ENCODE measurements around the gene SGK1. TPM values are rescaled to one million over a fixed set of nuclear protein-coding genes. Genes with fewer than 3 reads are reported as not detected.
A peak's percentile ranks its signal among the peaks of the same experiment; 100 is the strongest.
"Not testable (repeated sequence)": the region's sequence is repeated elsewhere in the genome, so short reads cannot be mapped to it uniquely, and the experiment has no call there.

The SGK1 gene
- total RNA-seq, 2 experiments from 2014 or later: 13.1 to 13.5 TPM

- ChIA-PET POLR2A (interaction anchor here (0.6 kb wide), 1 partner anchor 21 kb away, joined by 3 read pairs; no protein-coding TSS in a partner anchor), CTCF (interaction anchor here (0.6 to 1.1 kb wide), 2 partner anchors 10 to 18 kb away, joined by 3 read pairs; no protein-coding TSS in a partner anchor)
- no peak for DNase-seq
- Mint-ChIP-seq H3K9me3 (ENCODE audit: low read depth) (peaks cover 7% of the 10 kb centered on the region), H3K4me3 (no peak overlapping the region), H3K4me1 (peaks cover 47% of the 10 kb centered on the region), H3K27me3 (no peaks in the 10 kb centered on the region), H3K27ac (peak overlapping the region; percentile 81), H3K36me3 (ENCODE audit: low read depth) (peaks cover 4% of the 10 kb centered on the region)
- intact Hi-C loops (cut with DNase I, micrococcal nuclease): loop anchor here in 1 of 2 experiments (5.0 kb wide), 1 partner anchor 738 kb away; no protein-coding TSS in a partner anchor
- ATAC-seq: no peak
Observed at GRCh38 chr6:134238960-134239795, 78.7 kb downstream of the SGK1 start.

GRCh38 chr6:134238006-134238405 lies 79.9 kb downstream of the SGK1 start:
- ChIA-PET CTCF (no interaction called here), POLR2A (no interaction called here)
- H3K27me3 Mint-ChIP-seq: no peaks in the 10 kb centered on the region
- no peak overlapping the region for H3K4me3 Mint-ChIP-seq
- intact Hi-C loops (cut with DNase I, micrococcal nuclease): loop anchor here in 1 of 2 experiments (5.0 kb wide), 1 partner anchor 739 kb away; no protein-coding TSS in a partner anchor
- H3K36me3 Mint-ChIP-seq (ENCODE audit: low read depth): peaks cover 4% of the 10 kb centered on the region
- ATAC-seq (no peak), DNase-seq (no peak)
- H3K9me3 Mint-ChIP-seq (ENCODE audit: low read depth): peaks cover 5% of the 10 kb centered on the region
- peaks cover 47% of the 10 kb centered on the region for H3K4me1 Mint-ChIP-seq
- H3K27ac Mint-ChIP-seq: no peak overlapping the region

GRCh38 chr6:134235937-134236751 lies 81.8 kb downstream of the SGK1 start:
- ChIA-PET CTCF (interaction anchor here (1.0 kb wide), 1 partner anchor 12 kb away, joined by 3 read pairs; no protein-coding TSS in a partner anchor), POLR2A (interaction anchor here (0.9 kb wide), 1 partner anchor 12 kb away, joined by 4 read pairs; no protein-coding TSS in a partner anchor)
- intact Hi-C loops (cut with DNase I, micrococcal nuclease): loop anchor here (1.0 to 5.0 kb wide), 5 partner anchors 11 to 741 kb away; no protein-coding TSS in a partner anchor
- Mint-ChIP-seq H3K27me3 (no peaks in the 10 kb centered on the region), H3K4me1 (peaks cover 41% of the 10 kb centered on the region), H3K4me3 (peak overlapping the region; percentile 35), H3K27ac (peak overlapping the region; percentile 77), H3K9me3 (ENCODE audit: low read depth) (peaks cover 3% of the 10 kb centered on the region), H3K36me3 (ENCODE audit: low read depth) (peaks cover 2% of the 10 kb centered on the region)
- ATAC-seq (peak; percentile 83), DNase-seq (peak; percentile 25)

GRCh38 chr6:134235334-134235733 lies 82.6 kb downstream of the SGK1 start:
- POLR2A ChIA-PET; H3K27me3 Mint-ChIP-seq; H3K36me3 Mint-ChIP-seq (ENCODE audit: low read depth); DNase-seq; H3K4me3 Mint-ChIP-seq; CTCF ChIA-PET; H3K9me3 Mint-ChIP-seq (ENCODE audit: low read depth): not testable (repeated sequence)
- intact Hi-C loops (cut with DNase I, micrococcal nuclease): loop anchor here in 1 of 2 experiments (5.0 kb wide), 1 partner anchor 742 kb away; no protein-coding TSS in a partner anchor
- peak; percentile 12 for ATAC-seq
- Mint-ChIP-seq H3K4me1 (peaks cover 34% of the 10 kb centered on the region), H3K27ac (peak overlapping the region; percentile 77)

DNA sequence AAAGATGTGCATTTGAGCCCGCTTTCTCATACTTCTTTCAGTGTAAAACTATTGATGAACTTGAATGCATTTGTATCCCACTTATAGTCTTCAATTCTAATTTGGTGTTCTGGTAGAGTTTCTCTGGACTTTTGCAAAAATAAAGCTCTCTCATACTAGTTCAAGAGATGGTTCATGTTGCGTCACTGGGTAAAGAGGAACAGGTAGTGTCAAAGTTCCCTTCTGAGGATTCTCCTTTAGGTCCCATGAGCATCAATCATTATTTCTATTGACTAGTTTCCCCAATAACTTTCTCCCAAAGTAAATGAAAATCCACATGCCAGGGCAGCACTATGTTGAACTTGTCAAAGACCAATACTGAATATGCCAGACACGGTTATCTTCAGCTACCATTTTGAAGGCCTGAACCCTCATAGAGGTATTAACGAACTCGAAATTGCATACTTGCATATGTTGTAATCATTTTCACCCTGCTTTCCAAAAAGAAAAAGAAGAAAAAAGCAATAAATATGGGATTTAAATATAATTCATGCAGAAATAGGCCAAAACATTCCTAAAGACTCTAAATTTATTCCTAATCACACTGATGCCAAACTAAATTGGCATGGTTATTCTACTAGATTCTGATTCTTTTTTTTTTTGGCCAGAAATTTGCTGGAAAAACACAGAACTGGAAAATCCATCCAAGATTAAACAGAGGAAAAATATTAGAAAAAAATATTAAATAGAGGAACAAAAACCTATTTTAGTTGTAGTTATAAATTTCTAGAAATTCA lies 84.5 kb downstream of the SGK1 start:
- no peak overlapping the region for H3K4me3 Mint-ChIP-seq

DNA sequence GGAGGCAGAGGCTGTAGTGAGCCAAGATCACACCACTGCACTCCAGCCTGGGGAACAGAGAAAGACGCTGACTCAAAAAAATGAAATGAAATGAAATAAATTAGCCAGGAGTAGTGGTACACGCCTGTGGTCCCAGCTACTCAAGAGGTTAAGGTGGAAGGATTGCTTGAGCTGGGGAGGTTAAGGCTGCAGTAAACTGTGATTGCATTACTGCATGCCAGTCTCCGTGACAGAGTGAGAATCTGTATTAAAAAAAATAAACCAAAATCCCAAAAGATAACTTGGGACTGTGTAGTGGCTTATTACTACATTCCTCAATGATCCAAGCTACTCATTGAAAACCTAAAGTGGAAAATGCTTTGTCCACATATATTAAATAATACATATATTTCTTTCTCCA lies 87.0 kb downstream of the SGK1 start:
- Mint-ChIP-seq H3K27me3 (no peaks in the 10 kb centered on the region), H3K27ac (no peak overlapping the region), H3K4me3 (no peak overlapping the region), H3K4me1 (peaks cover 18% of the 10 kb centered on the region), H3K9me3 (ENCODE audit: low read depth) (peaks cover 1% of the 10 kb centered on the region), H3K36me3 (ENCODE audit: low read depth) (no peaks in the 10 kb centered on the region)
- ATAC-seq (no peak), DNase-seq (no peak)
- ChIA-PET POLR2A (no interaction called here), CTCF (interaction anchor here (0.6 to 0.7 kb wide), 2 partner anchors 57 to 161 kb away, joined by 3 read pairs; no protein-coding TSS in a partner anchor)
- intact Hi-C loops (cut with DNase I, micrococcal nuclease): no loop called here

More for the DNA sequence above, 84.5 kb downstream of the SGK1 start:
- H3K4me1 Mint-ChIP-seq: peaks cover 27% of the 10 kb centered on the region
- ChIA-PET POLR2A (interaction anchor here (0.6 kb wide), 1 partner anchor 1251 kb away, joined by 3 read pairs; no protein-coding TSS in a partner anchor), CTCF (no interaction called here)
- ATAC-seq (no peak), DNase-seq (no peak)
- no peaks in the 10 kb centered on the region for H3K36me3 Mint-ChIP-seq (ENCODE audit: low read depth)
- no peaks in the 10 kb centered on the region for H3K27me3 Mint-ChIP-seq
- peaks cover 1% of the 10 kb centered on the region for H3K9me3 Mint-ChIP-seq (ENCODE audit: low read depth)
- intact Hi-C loops (cut with DNase I, micrococcal nuclease): no loop called here
- H3K27ac Mint-ChIP-seq: no peak overlapping the region

GRCh38 chr6:134230087-134230700 lies 87.7 kb downstream of the SGK1 start:
- H3K4me1 Mint-ChIP-seq: peaks cover 13% of the 10 kb centered on the region
- no peak overlapping the region for H3K4me3 Mint-ChIP-seq
- intact Hi-C loops (cut with DNase I, micrococcal nuclease): no loop called here
- ChIA-PET CTCF (interaction anchor here (0.6 to 0.9 kb wide), 4 partner anchors 21 to 384 kb away, joined by 3 read pairs; no protein-coding TSS in a partner anchor), POLR2A (no interaction called here)
- DNase-seq: no peak
- no peaks in the 10 kb centered on the region for H3K36me3 Mint-ChIP-seq (ENCODE audit: low read depth)
- H3K27ac Mint-ChIP-seq: no peak overlapping the region
- H3K9me3 Mint-ChIP-seq (ENCODE audit: low read depth): peaks cover 1% of the 10 kb centered on the region
- no peaks in the 10 kb centered on the region for H3K27me3 Mint-ChIP-seq
- no peak for ATAC-seq

DNA sequence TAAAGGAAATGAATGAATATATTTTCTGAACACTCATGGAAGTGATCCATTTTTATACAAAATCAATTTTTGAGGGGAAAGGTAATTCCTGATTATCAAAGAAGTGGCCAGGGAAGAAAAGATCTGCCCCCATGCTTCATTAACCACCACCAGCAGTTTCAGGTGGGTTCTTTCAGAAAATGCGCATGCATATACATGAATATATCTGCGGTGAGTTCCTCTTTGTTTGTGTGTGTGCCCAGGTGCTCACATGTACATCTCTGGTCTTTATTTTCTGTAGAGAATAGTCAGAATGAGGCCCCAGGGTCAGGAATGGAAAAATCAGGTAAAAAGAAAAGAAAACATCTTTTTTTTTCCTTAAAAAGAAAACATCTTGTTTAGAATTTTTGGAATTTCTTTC lies 88.4 kb downstream of the SGK1 start:
- ChIA-PET POLR2A (no interaction called here), CTCF (interaction anchor here (0.9 kb wide), 2 partner anchors 21 to 22 kb away, joined by 3 read pairs; no protein-coding TSS in a partner anchor)

GRCh38 chr6:134223796-134224420 lies 94.0 kb downstream of the SGK1 start:
- no peaks in the 10 kb centered on the region for H3K27me3 Mint-ChIP-seq
- no peak overlapping the region for H3K27ac Mint-ChIP-seq
- no peak for DNase-seq
- ChIA-PET POLR2A (no interaction called here), CTCF (no interaction called here)
- H3K36me3 Mint-ChIP-seq (ENCODE audit: low read depth): no peaks in the 10 kb centered on the region
- no peak overlapping the region for H3K4me3 Mint-ChIP-seq
- ATAC-seq: no peak
- intact Hi-C loops (cut with DNase I, micrococcal nuclease): no loop called here
- H3K4me1 Mint-ChIP-seq: no peaks in the 10 kb centered on the region
- H3K9me3 Mint-ChIP-seq (ENCODE audit: low read depth): peaks cover 1% of the 10 kb centered on the region

More for the DNA sequence above, 88.4 kb downstream of the SGK1 start:
- Mint-ChIP-seq H3K27me3 (no peaks in the 10 kb centered on the region), H3K36me3 (ENCODE audit: low read depth) (no peaks in the 10 kb centered on the region), H3K27ac (no peak overlapping the region), H3K4me1 (peaks cover 8% of the 10 kb centered on the region), H3K9me3 (ENCODE audit: low read depth) (peaks cover 1% of the 10 kb centered on the region), H3K4me3 (no peak overlapping the region)
- intact Hi-C loops (cut with DNase I, micrococcal nuclease): no loop called here
- ATAC-seq (no peak), DNase-seq (no peak)

DNA sequence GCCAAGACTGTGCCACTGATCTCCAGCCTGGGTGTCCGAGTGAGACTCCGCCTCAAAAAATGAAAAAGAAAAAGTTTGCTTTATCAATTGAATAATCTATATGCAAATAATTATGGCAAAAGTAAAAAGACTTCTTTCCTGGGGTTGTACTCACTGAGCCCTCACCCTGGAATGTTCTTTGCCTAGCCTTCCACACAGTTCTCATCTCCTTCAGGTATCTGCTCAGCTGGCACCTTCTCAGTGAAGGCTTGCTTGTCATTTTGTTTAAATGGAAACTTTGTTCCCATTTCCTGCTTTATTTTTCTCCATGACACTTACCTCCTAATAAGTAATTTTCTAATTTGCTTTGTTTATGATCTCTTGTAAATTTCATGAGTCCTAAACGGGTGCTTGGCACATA lies 96.7 kb downstream of the SGK1 start:
- CTCF ChIA-PET: interaction anchor here (0.6 to 1.2 kb wide), 2 partner anchors 18 to 420 kb away, joined by 3 read pairs; no protein-coding TSS in a partner anchor
- intact Hi-C loops (cut with DNase I, micrococcal nuclease): no loop called here
- H3K4me3 Mint-ChIP-seq: no peak overlapping the region

More for the DNA sequence above, 96.7 kb downstream of the SGK1 start:
- Mint-ChIP-seq H3K27me3 (no peaks in the 10 kb centered on the region), H3K9me3 (ENCODE audit: low read depth) (no peaks in the 10 kb centered on the region), H3K27ac (no peak overlapping the region), H3K36me3 (ENCODE audit: low read depth) (no peaks in the 10 kb centered on the region), H3K4me1 (peaks cover 3% of the 10 kb centered on the region)
- DNase-seq (no peak), ATAC-seq (no peak)
- POLR2A ChIA-PET: no interaction called here
